Raji (cell line): ENCODE data around the gene MORN4.

ENCODE experiments used
- POLR2A ChIP-seq: IDR thresholded peaks from 2 replicates; pipeline ENCODE4 v1.6.1; 2011; ENCODE audit warnings: low read depth, low read length, control low read depth; ENCODE audit not compliant: insufficient read depth

The MORN4 gene

GRCh38 chr10:97647556-97647955 is 14.3 kb upstream of the MORN4 start:
- TF ChIP-seq POLR2A: no peak

DNA sequence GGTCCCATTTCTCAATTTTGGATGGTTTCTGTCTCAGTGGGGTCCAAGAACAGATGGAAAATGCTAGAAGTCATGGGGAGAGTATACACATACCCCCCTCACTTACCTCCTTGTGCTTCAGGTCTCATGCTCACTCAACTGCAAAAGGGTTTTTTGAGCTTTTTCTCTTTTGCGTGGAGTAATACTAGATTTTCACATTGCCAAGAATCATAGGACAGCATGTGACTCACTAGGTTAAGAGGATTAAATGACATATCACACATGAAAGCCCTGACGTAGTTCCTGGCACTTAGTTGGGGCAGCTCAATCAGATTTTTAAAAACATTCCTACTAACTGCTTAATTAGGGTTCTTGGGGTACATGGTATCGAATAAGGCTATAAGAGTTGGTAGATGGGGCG is 11.6 kb upstream of the MORN4 start:
- no peak for TF ChIP-seq POLR2A

GRCh38 chr10:97643441-97643985 is 10.2 kb upstream of the MORN4 start:
- TF ChIP-seq POLR2A: no peak

DNA sequence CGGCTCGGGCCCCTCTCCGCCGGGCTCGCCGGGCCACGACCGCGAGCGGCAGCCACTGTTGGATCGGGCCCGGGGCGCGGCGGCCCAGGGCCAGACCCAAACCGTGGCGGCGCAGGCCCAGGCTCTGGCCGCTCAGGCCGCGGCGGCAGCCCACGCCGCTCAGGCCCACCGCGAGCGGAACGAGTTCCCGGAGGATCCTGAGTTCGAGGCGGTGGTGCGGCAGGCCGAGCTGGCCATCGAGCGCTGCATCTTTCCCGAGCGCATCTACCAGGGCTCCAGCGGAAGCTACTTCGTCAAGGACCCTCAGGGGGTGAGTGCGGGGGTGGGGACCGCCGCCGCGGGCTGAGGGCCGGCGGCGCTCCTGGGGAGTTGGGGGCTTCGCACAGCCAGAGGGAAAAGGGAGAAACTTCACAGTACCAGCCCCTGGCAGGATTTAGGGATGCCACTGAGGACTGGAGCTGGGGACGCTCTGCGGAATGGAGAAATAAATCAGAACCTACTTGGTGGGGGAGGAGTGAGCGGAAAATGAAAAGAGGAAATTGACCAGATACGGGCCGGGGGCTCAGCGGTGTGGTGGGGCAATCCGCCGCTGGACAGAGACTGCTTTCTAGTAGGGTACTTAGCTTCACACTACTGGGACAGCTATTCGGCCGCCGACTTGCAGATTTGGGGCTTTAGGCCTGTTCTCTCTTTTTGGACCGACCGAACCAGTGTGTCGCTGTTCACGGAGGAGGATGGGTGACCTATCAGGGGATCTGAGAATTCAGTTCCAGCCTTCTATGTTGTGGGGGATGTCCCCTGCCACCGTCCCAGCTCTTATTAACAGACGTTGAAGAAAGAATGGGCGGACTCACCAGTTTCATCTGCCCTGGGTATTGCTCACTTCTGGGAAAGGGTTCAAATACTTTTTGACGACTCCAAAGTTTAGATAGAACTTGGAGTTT is 7.8 kb upstream of the MORN4 start:
- no peak for TF ChIP-seq POLR2A

DNA sequence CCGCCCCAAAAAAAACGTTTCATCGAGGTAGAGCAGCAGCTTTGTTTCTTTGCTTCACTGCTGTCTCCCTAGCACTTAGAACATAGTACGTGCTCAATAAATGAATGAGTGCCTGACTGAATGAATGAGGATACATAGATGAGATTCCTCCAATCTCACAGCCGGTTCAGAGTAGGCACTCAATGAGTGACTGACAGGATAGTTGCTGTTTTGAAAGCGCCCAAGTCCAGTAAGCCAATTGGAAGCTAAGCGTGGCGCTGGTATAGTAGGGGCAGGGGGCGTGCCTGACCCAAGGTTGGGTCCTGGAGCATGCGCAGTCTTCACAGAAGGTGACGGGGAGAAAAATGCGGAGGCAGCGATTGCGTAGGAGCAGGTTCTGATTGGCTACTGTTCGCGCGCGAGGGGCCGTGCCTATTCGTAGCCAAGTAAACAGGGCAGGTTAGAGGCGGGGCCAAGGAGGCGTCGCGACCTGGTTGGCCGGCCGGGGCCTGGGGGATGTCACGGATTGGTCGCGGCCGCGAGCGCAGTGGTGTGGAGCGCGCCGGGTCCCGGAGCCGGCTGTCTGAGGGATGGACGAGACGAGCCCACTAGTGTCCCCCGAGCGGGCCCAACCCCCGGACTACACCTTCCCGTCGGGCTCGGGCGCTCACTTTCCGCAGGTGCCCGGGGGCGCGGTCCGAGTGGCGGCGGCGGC is 7.0 kb upstream of the MORN4 start, which contains the start of gene PI4K2A:
TSS of gene PI4K2A (plus strand) at position 498 of the 694 bp plus-strand sequence. CDS start at position 570, 72 bp downstream.
- TF ChIP-seq POLR2A: peak; percentile 64

GRCh38 chr10:97635577-97635976 is 2.3 kb upstream of the MORN4 start:
- TF ChIP-seq POLR2A: no peak

GRCh38 chr10:97633921-97634320 is 621 bp upstream of the MORN4 start:
- no peak for TF ChIP-seq POLR2A

DNA sequence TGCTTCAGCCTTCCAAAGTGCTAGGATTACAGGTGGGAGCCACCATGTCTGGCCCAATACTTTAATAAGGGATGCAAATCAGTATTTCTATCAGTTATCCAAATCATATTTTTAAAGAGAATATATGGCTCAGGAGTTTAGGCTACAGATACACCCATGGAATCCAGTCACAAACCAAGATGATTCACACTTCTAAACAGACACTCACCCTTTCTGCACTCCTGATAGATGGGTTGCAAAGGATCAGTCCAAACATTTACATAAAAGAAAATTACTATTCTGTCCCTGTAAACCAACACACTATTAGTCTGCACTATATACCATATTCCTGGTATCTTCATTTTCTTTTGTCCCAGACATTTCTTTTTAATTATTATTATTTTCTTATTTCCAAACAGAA is 2.2 kb downstream of the MORN4 start:
- no peak for TF ChIP-seq POLR2A

DNA sequence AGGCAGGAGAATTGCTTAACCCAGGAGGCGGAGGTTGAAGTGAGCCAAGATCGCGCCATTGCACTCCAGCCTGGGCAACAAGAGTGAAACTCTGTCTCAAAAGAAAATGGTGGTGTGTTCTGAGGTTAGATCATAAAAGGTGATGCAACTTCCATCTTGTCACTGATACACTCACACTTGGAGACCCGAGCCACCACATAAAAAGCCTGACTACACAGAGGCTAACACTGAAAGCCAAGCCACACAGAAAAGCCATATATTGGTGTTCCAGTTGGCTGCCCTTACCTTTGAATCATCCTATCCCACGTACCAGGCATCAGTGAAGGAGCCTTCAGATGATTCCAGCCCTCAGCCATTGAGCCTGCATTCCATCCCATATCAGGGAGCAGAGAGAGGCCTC is 4.0 kb downstream of the MORN4 start:
- TF ChIP-seq POLR2A: no peak

DNA sequence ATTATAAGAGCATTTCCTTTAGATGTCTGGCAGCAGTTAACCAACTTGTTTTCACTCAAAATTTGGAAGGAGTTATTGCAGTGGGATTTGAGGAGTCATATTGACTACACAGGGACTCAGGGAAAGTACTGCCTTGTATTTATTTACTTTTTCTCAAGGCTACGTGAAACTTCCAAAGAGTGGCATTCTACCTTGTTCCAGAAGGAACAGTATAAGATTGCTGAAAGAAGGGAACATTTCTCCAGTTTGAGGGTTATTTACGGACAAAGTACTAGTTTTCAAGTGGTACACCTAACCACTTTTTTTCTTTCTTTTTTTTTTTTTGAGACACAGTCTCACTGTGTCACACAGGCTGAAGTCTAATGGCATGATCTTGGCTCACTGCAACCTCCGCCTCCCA is 5.1 kb downstream of the MORN4 start:
- TF ChIP-seq POLR2A: no peak

GRCh38 chr10:97627731-97628130 is 5.6 kb downstream of the MORN4 start:
- TF ChIP-seq POLR2A: no peak

DNA sequence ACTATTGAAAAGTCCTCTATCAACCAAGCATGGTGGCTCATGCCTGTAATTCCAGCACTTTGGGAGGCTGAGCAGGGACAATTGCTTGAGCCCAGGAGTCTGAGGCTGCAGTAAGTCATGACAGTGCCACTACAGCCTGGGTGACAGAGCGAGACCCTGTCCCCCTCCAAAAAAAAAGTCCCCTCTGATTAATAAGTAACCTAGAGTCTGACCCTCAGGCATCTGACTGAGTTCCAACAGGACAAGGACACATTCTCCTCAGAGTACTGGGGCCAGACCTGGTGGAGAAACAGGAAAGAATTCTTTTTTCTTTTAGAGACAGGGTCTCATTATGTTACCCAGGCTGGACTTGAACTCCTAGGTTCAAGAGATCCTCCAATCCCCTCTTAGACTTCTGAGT is 10.0 kb downstream of the MORN4 start:
- no peak for TF ChIP-seq POLR2A

- no peak for TF ChIP-seq POLR2A
Measured at GRCh38 chr10:97618733-97619132, 14.6 kb downstream of the MORN4 start.

GRCh38 chr10:97618285-97618684 is 15.0 kb downstream of the MORN4 start:
- TF ChIP-seq POLR2A: no peak

GRCh38 chr10:97612386-97612785 is 20.9 kb downstream of the MORN4 start:
- no peak for TF ChIP-seq POLR2A

GRCh38 chr10:97611473-97611872 is 21.8 kb downstream of the MORN4 start:
- TF ChIP-seq POLR2A: no peak
